Measurements from ENCODE around the gene ADAM8. TPM values are rescaled to one million over a fixed set of nuclear protein-coding genes. Genes with fewer than 3 reads are reported as not detected.

ADAM8 gene
- total RNA-seq, 2 donors from 2014 or later, result 3.7 to 5.5 TPM

DNA sequence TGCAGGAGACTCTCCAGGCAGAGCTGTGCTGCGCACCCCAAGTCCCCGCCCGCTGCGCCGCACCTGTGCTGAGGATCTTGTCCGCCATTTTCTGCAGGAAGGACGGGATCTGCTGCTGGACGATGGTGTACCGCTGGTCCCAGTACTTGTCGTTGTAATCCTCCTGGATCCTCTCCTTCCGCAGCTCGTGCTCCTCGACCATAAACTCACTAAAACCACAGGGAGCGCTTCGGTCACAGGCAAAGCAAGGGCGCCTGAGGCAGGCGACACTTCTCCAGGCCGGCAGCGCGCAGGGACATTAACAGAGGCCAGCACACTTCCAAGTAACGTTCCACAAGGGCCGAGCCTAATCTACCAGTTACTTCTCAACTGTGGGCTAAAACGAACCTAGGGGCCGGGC lies 13.1 kb upstream of the ADAM8 start:
- no peaks in the 10 kb centered on the region for H3K27me3 ChIP-seq (ENCODE audit: control insufficient read depth, insufficient read depth, low read length, poor library complexity, severe bottlenecking)
- 92 to 94% methylated on average over 21 to 24 of the region's 24 CpGs for WGBS, 2 experiments (ENCODE audit: insufficient coverage in 1 of 2, insufficient read length in 1 of 2)
- H3K36me3 Mint-ChIP-seq (ENCODE audit: low read depth), result peaks cover 59% of the 10 kb centered on the region
- no peaks in the 10 kb centered on the region for H3K9me3 Mint-ChIP-seq
- no peak overlapping the region for H3K4me3 Mint-ChIP-seq
- TF ChIP-seq, protein P1, sequence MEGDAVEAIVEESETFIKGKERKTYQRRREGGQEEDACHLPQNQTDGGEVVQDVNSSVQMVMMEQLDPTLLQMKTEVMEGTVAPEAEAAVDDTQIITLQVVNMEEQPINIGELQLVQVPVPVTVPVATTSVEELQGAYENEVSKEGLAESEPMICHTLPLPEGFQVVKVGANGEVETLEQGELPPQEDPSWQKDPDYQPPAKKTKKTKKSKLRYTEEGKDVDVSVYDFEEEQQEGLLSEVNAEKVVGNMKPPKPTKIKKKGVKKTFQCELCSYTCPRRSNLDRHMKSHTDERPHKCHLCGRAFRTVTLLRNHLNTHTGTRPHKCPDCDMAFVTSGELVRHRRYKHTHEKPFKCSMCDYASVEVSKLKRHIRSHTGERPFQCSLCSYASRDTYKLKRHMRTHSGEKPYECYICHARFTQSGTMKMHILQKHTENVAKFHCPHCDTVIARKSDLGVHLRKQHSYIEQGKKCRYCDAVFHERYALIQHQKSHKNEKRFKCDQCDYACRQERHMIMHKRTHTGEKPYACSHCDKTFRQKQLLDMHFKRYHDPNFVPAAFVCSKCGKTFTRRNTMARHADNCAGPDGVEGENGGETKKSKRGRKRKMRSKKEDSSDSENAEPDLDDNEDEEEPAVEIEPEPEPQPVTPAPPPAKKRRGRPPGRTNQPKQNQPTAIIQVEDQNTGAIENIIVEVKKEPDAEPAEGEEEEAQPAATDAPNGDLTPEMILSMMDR (conservative IDR thresholded peaks at IDR 0.05), result no peak
- DNase-seq, result no peak
- H3K4me1 ChIP-seq (ENCODE audit: control insufficient read depth, insufficient read depth, low read length), result no peaks in the 10 kb centered on the region
- no peak overlapping the region for H3K4me3 ChIP-seq (ENCODE audit: low read length)
- peaks cover 57% of the 10 kb centered on the region for H3K36me3 ChIP-seq (ENCODE audit: control insufficient read depth, insufficient read depth, low read length)
- no peak overlapping the region for H3K27ac Mint-ChIP-seq
- H3K9me3 ChIP-seq (ENCODE audit: control insufficient read depth, low read length), result no peaks in the 10 kb centered on the region
- H3K4me1 Mint-ChIP-seq, result no peaks in the 10 kb centered on the region
- no peaks in the 10 kb centered on the region for H3K27me3 Mint-ChIP-seq (ENCODE audit: insufficient read depth)
- H3K9ac ChIP-seq (ENCODE audit: extremely low read depth, low read length, poor library complexity, severe bottlenecking), result no peak overlapping the region
- no peak overlapping the region for H3K27ac ChIP-seq (ENCODE audit: low read depth, low read length)

DNA sequence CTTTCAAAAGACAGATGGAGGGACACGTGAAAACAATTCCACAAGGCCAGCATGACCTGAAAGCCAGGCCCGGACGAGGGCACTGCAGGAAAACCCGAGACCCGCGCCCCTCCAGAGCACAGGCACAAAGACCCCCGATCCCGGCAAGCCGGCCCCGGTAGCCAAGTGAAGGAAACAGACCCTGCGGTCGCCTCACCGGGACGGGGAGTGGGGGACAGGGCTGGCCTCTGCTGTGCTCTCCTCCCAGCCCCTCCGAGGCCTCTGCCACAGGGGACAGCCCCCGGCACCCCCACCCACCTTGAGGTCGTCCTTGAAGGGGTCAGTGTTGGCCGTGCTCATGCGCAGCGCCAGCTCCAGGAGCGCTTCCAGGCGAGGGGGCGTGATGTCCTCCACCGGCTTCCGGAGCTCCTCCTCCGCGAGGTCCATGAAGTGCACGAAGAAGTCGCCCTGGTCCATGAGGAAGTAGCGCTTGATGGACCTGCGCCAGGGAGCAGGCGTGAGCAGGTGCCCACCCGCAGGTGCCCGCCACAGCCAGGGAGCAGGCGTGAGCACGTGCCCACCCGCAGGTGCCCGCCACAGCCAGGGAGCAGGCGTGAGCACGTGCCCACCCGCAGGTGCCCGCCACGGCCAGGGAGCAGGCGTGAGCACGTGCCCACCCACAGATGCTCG lies 11.3 kb upstream of the ADAM8 start:
- Mint-ChIP-seq H3K9me3 (no peaks in the 10 kb centered on the region), H3K27ac (no peak overlapping the region), H3K4me3 (no peak overlapping the region), H3K36me3 (ENCODE audit: low read depth) (peaks cover 65% of the 10 kb centered on the region), H3K4me1 (no peaks in the 10 kb centered on the region), H3K27me3 (ENCODE audit: insufficient read depth) (no peaks in the 10 kb centered on the region)
- TF ChIP-seq, protein P1 (conservative IDR thresholded peaks at IDR 0.05), result no peak
- DNase-seq, result no peak
- Histone ChIP-seq H3K4me3 (ENCODE audit: low read length) (no peak overlapping the region), H3K27ac (ENCODE audit: low read depth, low read length) (no peak overlapping the region), H3K4me1 (ENCODE audit: control insufficient read depth, insufficient read depth, low read length) (no peaks in the 10 kb centered on the region), H3K9me3 (ENCODE audit: control insufficient read depth, low read length) (no peaks in the 10 kb centered on the region), H3K9ac (ENCODE audit: extremely low read depth, low read length, poor library complexity, severe bottlenecking) (no peak overlapping the region), H3K27me3 (ENCODE audit: control insufficient read depth, insufficient read depth, low read length, poor library complexity, severe bottlenecking) (no peaks in the 10 kb centered on the region), H3K36me3 (ENCODE audit: control insufficient read depth, insufficient read depth, low read length) (peaks cover 59% of the 10 kb centered on the region)
- 93 to 95% methylated on average over 33 to 46 of the region's 46 CpGs for WGBS, 2 experiments (ENCODE audit: insufficient coverage in 1 of 2, insufficient read length in 1 of 2)

DNA sequence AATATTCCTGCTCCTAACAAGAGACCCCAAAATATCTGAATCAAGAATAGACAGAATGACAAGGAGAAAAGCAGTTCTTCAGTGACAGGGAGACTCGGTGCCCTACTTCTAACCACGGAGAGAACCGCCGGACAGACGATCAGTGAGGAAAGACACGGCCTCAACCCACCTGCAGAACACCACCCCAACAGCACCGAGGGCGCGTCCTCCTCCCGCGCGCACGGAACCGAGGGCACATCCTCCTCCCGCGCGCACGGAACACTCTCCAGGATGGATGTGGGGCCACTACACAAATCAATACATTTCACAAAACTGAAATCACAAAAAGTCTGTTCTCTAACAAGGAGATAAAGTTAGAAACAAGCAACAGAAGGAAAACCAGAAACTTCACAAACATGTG lies 9.7 kb upstream of the ADAM8 start:
- no peaks in the 10 kb centered on the region for H3K9me3 Mint-ChIP-seq
- 91% methylated on average over 18 of the region's 18 CpGs; no CpG with 5 or more reads in 1 of the 2 experiments for WGBS, 2 experiments (ENCODE audit: insufficient coverage in 1 of 2, insufficient read length in 1 of 2)
- H3K36me3 Mint-ChIP-seq (ENCODE audit: low read depth), result peaks cover 71% of the 10 kb centered on the region
- H3K27me3 ChIP-seq (ENCODE audit: control insufficient read depth, insufficient read depth, low read length, poor library complexity, severe bottlenecking), result no peaks in the 10 kb centered on the region
- no peaks in the 10 kb centered on the region for H3K4me1 ChIP-seq (ENCODE audit: control insufficient read depth, insufficient read depth, low read length)
- no peak overlapping the region for H3K4me3 ChIP-seq (ENCODE audit: low read length)
- no peak overlapping the region for H3K27ac Mint-ChIP-seq
- no peak overlapping the region for H3K9ac ChIP-seq (ENCODE audit: extremely low read depth, low read length, poor library complexity, severe bottlenecking)
- TF ChIP-seq, protein P1 (conservative IDR thresholded peaks at IDR 0.05), result no peak
- H3K36me3 ChIP-seq (ENCODE audit: control insufficient read depth, insufficient read depth, low read length), result peaks cover 52% of the 10 kb centered on the region
- H3K27me3 Mint-ChIP-seq (ENCODE audit: insufficient read depth), result no peaks in the 10 kb centered on the region
- H3K9me3 ChIP-seq (ENCODE audit: control insufficient read depth, low read length), result no peaks in the 10 kb centered on the region
- no peak for DNase-seq
- H3K27ac ChIP-seq (ENCODE audit: low read depth, low read length), result no peak overlapping the region
- H3K4me1 Mint-ChIP-seq, result no peaks in the 10 kb centered on the region
- H3K4me3 Mint-ChIP-seq, result no peak overlapping the region
